ENCODE measurements around the gene S100P.

- TF ChIP-seq CTCF (IDR thresholded peaks at IDR 0.05) = no peak
- TF ChIP-seq POLR2A (IDR thresholded peaks at IDR 0.05) = no peak
Measured at GRCh38 chr4:6689506-6689960, 4.1 kb upstream of the S100P start.

Measured in tibial nerve (tissue), 3 donors.